WTC11 (cell line): ENCODE results near the gene ABCF2. TPM values are rescaled to one million over a fixed set of nuclear protein-coding genes. Genes with fewer than 3 reads are reported as not detected.
A peak's percentile ranks its signal among the peaks of the same experiment; 100 is the strongest.

Experiments used
- ATAC-seq: fragments of 200-7000 bp; cut with Tn5 transposase; 2 replicates; pipeline ENCODE4 v1.10.0; 2021; ENCODE audit warnings: mild to moderate bottlenecking, moderate library complexity
- CTCF ChIA-PET: fragments of 300-600 bp; sonication (Branson Sonifier 250); formaldehyde crosslinking; loops from one replicate; lab custom pipeline; 2021; ENCODE audit warnings: antibody characterized with exemption; lab: Charles Lee
- POLR2A ChIA-PET: fragments of 350-600 bp; sonication (Branson Sonifier 250); formaldehyde crosslinking; loops from one replicate; lab custom pipeline; 2021; ENCODE audit warnings: antibody characterized with exemption; lab: Charles Lee
- DNase-seq: peaks from one replicate; pipeline ENCODE4 v3.0.0; 2021; ENCODE audit warnings: low spot score
- H3K27ac Mint-ChIP-seq: 2 replicates; pipeline ENCODE4 v1.8.0; 2021; ENCODE audit warnings: mixed read lengths
- H3K27me3 Mint-ChIP-seq: 2 replicates; pipeline ENCODE4 v1.8.0; 2021; ENCODE audit warnings: low read depth, mild to moderate bottlenecking, moderate library complexity, mixed read lengths
- H3K36me3 Mint-ChIP-seq: 2 replicates; pipeline ENCODE4 v1.8.0; 2021; ENCODE audit warnings: mixed read lengths
- H3K4me1 Mint-ChIP-seq: 2 replicates; pipeline ENCODE4 v1.8.0; 2022; ENCODE audit warnings: mixed read lengths
- H3K4me3 Mint-ChIP-seq: 2 replicates; pipeline ENCODE4 v1.8.0; 2021; ENCODE audit warnings: mild to moderate bottlenecking, moderate library complexity, mixed read lengths
- H3K9me3 Mint-ChIP-seq: 2 replicates; pipeline ENCODE4 v1.8.0; 2021; ENCODE audit warnings: mixed read lengths
- ATF1 ChIP-seq: sonication (generic); formaldehyde crosslinking; IDR thresholded peaks from 2 replicates; pipeline ENCODE4 v1.8.1; 2023; ENCODE audit warnings: mild to moderate bottlenecking, moderate library complexity, missing genetic modification reagents
- ATF3 ChIP-seq: sonication (generic); formaldehyde crosslinking; conservative IDR thresholded peaks from 2 replicates; pipeline ENCODE4 v1.8.1; 2022; ENCODE audit warnings: mild to moderate bottlenecking, missing genetic modification reagents
- CDX4 ChIP-seq: fragments of 250-450 bp; sonication (Bioruptor Pico); IDR thresholded peaks from 2 replicates; pipeline ENCODE4 v1.9.0; 2021; ENCODE audit warnings: moderate library complexity, mild to moderate bottlenecking, inconsistent platforms, borderline replicate concordance
- CREB1 ChIP-seq: sonication (generic); formaldehyde crosslinking; IDR thresholded peaks from 2 replicates; pipeline ENCODE4 v1.8.0; 2023; ENCODE audit warnings: mild to moderate bottlenecking, missing genetic modification reagents
- HMGXB4 ChIP-seq: sonication (generic); formaldehyde crosslinking; IDR thresholded peaks from 2 replicates; pipeline ENCODE4 v1.8.1; 2023; ENCODE audit warnings: mild to moderate bottlenecking, moderate library complexity, missing genetic modification reagents
- MAX ChIP-seq: sonication (generic); formaldehyde crosslinking; IDR thresholded peaks from 2 replicates; pipeline ENCODE4 v1.8.0; 2022; ENCODE audit warnings: mild to moderate bottlenecking, missing genetic modification reagents
- NR3C1 ChIP-seq: sonication (generic); formaldehyde crosslinking; conservative IDR thresholded peaks from 2 replicates; pipeline ENCODE4 v1.8.1; 2023; ENCODE audit warnings: low read depth, mild to moderate bottlenecking, missing genetic modification reagents
- PRDM15 ChIP-seq: sonication (generic); formaldehyde crosslinking; IDR thresholded peaks from 2 replicates; pipeline ENCODE4 v1.8.0; 2022; ENCODE audit warnings: missing genetic modification reagents
- SOX15 ChIP-seq: fragments of 250-450 bp; sonication (Bioruptor Pico); IDR thresholded peaks from 2 replicates; pipeline ENCODE4 v1.9.0; 2021; ENCODE audit warnings: mild to moderate bottlenecking
- TCF7 ChIP-seq: sonication (generic); formaldehyde crosslinking; IDR thresholded peaks from 2 replicates; pipeline ENCODE4 v1.8.0; 2022; ENCODE audit warnings: mild to moderate bottlenecking, low read depth, missing genetic modification reagents, moderate library complexity
- TEAD1 ChIP-seq: sonication (generic); formaldehyde crosslinking; IDR thresholded peaks from 2 replicates; pipeline ENCODE4 v1.8.0; 2022; ENCODE audit warnings: mild to moderate bottlenecking, missing genetic modification reagents
- ZMAT4 ChIP-seq: fragments of 250-450 bp; sonication (Bioruptor Pico); IDR thresholded peaks from 2 replicates; pipeline ENCODE4 v1.9.0; 2021; ENCODE audit warnings: mild to moderate bottlenecking
- ZNF138 ChIP-seq: sonication (generic); formaldehyde crosslinking; conservative IDR thresholded peaks from 2 replicates; pipeline ENCODE4 v1.8.1; 2022; ENCODE audit warnings: mild to moderate bottlenecking, moderate library complexity, missing genetic modification reagents
- ZNF219 ChIP-seq: sonication (generic); formaldehyde crosslinking; IDR thresholded peaks from 2 replicates; pipeline ENCODE4 v1.8.0; 2023; ENCODE audit warnings: missing genetic modification reagents, mild to moderate bottlenecking, borderline replicate concordance
- ZSCAN18 ChIP-seq: fragments of 250-450 bp; sonication (Bioruptor Pico); IDR thresholded peaks from 2 replicates; pipeline ENCODE4 v2.1.2; 2022; ENCODE audit warnings: mild to moderate bottlenecking, moderate library complexity
- total RNA-seq: library from RNA; stranded (reverse); gene quantifications from 3 replicates; pipeline ENCODE4 v1.2.3, GENCODE V29; 2021

ABCF2 gene
- total RNA-seq, 1 experiment from 2014 or later = 43.7 TPM

- TF ChIP-seq ZNF219 = no peak
- TF ChIP-seq HMGXB4 (CRISPR knock-in tag) = peak; percentile 95
Measured at GRCh38 chr7:151172273-151173141, 54.5 kb downstream of the ABCF2 start (continued).

- CTCF ChIA-PET = interaction anchor here (1.0 to 5.8 kb wide), 19 partner anchors 8 to 140 kb away, joined by 3 to 59 read pairs (median 5); partner anchors contain the start of genes ABCB8 and H2BK1
- POLR2A ChIA-PET = no interaction called here
- H3K4me1 Mint-ChIP-seq = peaks cover 13% of the 10 kb centered on the region
- peaks cover 8% of the 10 kb centered on the region for H3K9me3 Mint-ChIP-seq
- no peak for ATAC-seq
- DNase-seq = no peak
- no peak overlapping the region for H3K27ac Mint-ChIP-seq
- peaks cover 58% of the 10 kb centered on the region for H3K27me3 Mint-ChIP-seq
- no peaks in the 10 kb centered on the region for H3K36me3 Mint-ChIP-seq
- H3K4me3 Mint-ChIP-seq = peak overlapping the region; percentile 67
- TF ChIP-seq TCF7 (no peak), ZMAT4 (CRISPR knock-in tag) (no peak), MAX (CRISPR knock-in tag) (no peak), CDX4 (no peak), CREB1 (CRISPR knock-in tag) (no peak), TEAD1 (CRISPR knock-in tag) (no peak), ZNF138 (no peak), PRDM15 (no peak), ATF3 (CRISPR knock-in tag) (no peak), ATF1 (CRISPR knock-in tag) (no peak), NR3C1 (CRISPR knock-in tag) (no peak), SOX15 (CRISPR knock-in tag) (no peak), ZSCAN18 (no peak)
- TF ChIP-seq, all 79 proteins: peak for 0
Measured at GRCh38 chr7:151168787-151169162, 58.2 kb downstream of the ABCF2 start.
